Measurements from ENCODE around the gene PCSK2.

Gene PCSK2

DNA sequence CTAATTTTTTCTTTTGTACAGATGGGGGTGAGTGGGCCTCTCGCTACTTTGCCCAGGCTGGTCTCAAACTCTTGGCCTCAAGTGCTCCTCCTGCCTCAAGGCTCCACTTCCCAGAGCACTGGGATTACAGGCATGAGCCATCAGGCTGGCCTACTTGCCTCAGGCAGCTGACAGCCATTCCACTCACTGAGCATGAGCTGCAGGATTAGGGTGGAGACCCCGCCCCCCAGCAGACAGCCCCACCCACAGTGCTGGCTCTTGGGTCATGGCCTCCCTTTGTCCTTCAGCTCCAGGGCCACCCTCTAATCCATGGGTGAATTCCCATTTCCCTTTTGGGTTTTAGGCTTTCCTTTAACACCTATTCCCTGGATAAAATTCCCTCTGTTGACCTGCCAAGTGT, 222.2 kb downstream of the PCSK2 start:
- DNase-seq: no peak

DNA sequence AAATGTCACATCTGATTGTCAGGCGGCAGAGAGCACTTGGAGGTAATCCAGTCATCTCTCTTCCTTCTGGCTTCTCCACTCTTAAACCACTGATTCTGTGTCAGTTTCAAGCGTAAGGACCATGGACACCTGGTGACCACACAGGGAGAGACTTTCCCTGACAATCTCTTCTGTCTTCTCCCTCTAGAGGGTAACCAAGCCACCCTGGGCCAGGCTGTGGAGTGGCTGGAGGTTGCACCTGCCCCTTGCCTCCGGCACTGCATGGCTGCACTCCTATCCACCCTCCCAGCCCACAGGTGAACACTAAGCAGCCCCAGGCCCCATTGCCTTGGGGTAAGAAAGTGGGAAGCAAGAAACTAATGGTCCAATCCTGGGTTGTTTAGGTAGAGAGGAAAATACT, 225.6 kb downstream of the PCSK2 start:
- DNase-seq: no peak

DNA sequence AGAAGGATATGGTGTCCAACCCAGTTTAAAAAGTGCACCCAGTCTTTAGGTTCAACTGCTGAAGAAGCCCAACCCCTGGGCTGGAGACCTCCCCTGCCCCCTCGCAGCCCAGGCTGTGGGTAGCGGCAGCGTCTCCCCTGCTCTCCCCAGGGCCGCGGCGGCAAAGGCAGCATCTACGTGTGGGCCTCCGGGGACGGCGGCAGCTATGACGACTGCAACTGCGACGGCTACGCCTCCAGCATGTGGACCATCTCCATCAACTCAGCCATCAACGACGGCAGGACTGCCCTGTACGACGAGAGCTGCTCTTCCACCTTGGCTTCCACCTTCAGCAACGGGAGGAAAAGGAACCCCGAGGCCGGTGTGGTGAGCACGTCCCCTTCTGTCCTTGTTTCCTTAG, 226.8 kb downstream of the PCSK2 start:
- no peak for DNase-seq

DNA sequence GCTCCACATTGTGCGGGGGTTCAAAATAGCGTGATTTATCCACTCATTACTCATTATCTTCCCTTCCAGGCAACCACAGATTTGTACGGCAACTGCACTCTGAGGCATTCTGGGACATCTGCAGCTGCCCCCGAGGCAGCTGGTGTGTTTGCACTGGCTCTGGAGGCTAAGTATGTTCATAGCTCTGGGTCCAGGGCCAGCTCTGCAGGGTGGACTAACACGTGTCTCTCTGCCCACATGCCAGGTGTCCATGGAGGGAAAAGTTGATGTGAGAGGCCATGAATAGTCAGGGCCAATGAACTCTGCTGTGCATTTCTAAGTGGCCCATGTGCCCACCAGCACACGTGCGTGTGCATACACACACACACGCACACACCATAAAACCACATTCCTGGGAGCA, 229.4 kb downstream of the PCSK2 start:
- DNase-seq: no peak

DNA sequence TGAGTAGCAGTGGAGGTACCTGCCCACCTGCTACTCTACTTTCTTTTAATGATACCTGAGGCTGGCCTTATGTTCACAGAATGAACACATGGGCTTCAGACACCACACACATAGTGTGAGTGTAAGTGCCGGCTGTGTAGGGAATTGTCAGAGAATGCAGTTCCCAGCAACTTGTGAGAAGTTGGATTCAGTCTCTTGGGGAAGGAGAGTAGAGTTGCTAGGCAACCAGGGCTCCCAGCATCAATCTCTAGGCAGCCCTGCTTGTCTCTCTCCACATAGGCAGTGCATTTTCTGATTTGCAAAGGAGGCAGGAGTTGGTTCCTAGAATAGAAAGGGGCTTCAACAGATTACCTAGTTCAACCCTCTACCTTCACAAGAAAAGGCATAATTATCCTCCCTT, 230.2 kb downstream of the PCSK2 start:
- DNase-seq: no peak

DNA sequence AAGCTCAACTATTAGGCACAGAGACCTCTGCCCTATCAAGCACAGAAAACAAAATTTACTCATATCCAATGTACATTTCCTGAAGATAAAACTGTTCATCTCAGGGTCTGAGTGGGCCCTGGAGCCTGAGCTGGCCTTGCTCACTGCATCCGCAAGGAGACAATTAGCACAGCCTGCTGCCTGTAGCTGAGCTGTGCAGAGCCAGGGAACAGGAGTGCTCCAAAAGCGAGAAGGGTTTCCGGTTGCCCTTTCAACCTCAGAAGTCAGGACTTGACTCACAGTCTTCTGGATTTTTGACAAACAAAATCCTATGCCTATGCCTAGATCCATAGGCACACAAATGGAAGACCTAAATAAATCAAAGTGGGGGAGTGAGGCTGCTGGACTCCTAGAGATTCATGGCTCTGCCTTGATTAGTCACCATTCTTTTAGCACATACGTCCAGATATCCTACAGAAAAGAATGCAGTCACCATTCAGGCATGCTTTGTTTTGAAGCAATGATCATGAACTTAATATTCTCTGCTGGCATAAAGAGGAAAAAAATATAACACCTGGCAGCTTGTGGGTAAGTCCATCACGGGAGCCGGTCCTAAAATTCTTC, 230.8 kb downstream of the PCSK2 start:
- no peak for DNase-seq

DNA sequence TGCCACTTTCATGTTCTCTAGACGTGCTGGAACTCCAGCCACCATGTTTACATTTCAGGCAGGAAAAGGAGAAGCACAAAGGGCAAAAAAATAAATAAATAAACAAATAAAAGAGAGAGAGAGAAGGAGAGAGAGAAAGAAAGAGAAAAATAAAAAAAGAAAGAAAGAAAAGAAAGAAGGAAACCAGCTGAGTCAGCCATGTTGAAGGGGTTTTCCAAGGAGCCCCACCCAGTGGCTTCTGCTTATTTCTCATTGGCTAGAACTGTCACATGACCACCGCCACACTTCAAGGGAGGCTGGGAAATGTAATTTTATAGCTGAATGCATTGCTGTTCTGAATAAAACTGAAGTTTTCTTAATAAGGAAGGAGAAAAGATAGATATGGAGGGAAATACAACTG, 233.3 kb downstream of the PCSK2 start:
- no peak for DNase-seq

DNA sequence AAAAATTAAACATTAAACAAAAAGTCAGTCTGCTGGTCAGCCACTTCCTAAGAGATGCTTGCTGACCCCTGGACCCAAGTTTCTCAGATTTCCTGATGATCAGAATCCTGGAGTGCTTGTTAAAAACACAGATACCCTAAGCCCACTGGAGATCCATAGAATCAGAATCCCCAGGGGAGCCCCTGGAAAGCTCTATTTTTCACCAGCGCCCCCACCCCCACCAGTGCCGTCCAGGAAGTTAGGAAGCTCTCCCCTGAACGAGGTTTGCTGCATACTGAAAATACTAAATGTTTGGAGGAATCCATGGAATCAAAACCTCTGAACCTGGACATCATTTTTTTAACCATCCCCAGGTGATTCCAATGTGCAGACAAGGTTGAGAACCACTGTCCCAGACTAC, 235.1 kb downstream of the PCSK2 start:
- no peak for DNase-seq

DNA sequence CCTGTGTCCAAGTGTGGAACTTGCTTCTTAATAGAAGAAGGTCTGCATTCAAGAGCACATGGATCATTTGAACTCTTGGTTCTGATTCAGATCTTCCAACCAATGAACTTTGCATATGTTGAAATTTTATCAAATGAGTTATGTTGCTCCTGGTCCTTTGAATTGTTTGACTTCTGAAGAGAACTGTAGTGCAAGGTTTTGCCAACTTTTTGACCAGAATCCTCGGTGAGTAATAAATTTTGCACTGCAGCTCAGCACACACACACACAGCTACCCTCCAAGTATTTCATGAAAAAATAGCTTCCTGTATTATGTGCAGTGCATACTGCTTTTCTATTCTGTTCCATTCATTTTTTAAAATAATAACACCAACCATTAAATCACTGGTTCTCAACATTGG, 236.9 kb downstream of the PCSK2 start:
- no peak for DNase-seq

DNA sequence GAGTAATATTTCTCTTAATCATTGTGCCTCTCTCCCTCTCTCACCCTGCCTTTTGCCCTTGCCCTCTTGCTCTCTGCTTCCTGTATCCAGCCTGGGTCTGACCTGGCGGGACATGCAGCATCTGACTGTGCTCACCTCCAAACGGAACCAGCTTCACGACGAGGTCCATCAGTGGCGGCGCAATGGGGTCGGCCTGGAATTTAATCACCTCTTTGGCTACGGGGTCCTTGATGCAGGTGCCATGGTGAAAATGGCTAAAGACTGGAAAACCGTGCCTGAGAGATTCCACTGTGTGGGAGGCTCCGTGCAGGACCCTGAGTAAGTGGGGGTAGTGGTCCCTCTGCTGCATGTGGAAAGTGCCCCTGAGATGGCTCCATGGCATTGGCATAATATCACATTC, 238.4 kb downstream of the PCSK2 start:
- no peak for DNase-seq

DNA sequence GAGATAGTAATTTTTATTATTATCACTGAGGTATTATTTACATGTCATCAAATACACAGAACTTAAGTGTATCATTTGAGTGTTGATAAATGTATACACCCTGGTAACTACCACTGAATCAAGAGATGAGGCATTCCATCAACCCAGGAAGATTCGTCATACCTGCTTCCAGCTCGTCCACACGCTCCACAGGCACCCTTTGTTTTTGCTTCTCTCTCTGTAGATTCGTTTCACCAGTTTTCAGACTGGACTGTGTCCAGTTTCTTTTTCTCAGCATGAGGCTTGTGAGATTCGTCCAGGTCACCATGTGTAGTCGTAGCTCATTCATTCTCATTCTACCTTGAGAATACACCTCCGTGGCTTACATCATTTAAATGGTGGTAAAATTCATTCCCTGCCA, 239.8 kb downstream of the PCSK2 start:
- no peak for DNase-seq

DNA sequence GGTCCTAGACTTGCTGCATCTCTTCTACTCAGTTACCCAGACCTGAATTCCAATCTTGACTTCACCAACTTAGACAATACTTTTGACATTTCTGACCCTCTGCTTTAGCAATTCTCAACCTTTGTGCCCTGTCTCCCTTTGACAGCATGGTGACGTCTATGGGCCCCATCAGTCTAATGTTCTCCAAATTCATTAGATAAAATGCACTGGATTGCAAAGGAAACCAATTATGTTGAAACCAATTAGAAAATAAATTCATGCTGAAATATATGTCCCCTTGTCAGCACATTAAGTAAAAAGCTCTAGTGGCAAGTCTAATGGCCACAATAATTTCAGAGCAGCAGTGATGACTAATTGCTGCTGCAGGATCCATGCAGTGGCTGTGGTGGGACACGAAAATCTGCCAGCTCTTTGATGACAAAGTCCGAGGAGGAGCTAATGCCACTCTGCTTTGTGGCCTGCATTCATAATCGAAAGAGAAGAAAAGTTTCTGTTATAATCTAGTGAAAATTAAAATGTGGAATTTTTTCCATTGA, 240.3 kb downstream of the PCSK2 start:
- no peak for DNase-seq

DNA sequence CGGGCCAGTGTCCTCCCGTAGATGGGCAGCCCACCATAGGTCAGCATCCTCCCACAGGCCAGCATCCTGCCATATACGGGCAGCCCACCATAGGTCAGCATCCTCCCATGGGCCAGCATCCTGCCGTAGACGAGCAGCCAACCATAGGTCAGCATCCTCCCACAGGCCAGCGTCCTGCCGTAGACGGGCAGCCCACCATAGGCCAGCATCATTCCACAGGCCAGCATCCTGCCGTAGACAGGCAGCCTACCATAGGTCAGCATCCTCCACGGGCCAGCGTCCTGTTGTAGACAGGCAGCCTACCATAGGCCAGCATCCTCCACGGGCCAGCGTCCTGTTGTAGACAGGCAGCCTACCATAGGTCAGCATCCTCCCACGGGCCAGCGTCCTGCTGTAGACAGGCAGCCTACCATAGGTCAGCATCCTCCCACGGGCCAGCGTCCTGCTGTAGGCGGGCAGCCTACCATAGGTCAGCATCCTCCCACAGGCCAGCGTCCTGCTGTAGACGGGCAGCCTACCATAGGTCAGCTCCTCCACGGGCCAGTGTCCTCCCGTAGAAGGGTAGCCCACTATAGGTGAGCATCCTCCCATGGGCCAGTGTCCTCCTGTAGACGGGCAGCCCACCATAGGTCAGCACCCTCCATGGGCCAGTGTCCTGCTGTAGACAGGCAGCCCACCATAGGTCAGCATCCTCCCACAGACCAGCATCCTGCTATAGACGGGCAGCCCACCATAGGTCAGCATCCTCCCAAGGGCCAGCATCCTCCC, 241.4 kb downstream of the PCSK2 start:
- DNase-seq: no peak

DNA sequence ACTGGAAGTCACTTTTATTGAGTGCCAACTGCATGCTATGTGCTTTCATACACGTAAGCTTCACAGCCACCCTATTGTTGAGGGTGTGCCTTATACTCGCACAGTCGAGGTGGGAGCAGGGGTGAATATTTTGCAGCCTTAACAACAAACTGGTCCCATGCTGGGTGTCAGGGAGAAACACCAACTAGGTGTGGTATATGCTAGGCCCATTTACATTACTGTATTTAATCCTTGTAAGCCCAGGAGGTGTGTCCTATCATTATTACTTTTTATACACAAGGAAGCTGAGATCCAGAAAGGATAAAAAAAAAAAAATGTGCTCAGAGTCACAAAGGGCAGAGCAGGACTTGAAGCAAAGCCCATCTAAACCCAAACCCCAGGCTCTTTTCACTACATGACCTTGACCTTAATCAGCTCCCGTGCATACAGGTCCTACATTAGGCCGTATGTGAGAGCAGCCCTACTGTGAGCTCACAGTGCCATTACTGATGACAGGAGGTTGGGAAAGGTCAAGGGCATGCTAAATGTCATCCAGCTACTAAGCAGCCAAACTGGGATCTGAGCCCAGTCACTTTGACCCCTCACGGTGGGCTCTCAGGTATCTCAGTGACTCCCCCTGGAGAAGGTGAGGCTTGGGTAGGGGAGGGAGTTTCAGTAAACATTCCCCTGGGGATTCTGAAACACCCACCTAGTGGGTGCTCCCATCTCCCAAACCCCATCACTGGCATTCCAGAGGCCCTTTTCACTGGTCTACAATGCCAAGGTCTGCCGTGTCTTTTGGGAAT, 242.6 kb downstream of the PCSK2 start:
- no peak for DNase-seq

DNA sequence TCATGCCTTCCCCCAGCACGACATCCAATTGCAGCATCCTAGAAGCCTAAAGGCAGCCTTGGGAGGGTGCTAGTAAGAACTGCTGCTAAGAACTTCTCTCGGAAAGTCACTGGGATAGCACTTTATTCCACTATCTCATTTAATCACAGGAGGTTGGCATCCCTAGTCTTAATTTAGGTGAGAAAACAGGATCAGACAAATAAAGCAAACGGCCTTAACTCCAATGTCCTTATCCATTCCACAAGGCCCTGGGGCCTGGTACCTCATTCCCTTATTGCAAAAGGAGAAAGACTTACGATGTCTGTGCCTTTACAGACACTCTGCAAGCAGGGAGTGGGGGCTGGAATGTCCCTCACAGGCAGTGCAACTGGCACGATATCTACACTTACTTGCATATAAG, 243.7 kb downstream of the PCSK2 start:
- no peak for DNase-seq

DNA sequence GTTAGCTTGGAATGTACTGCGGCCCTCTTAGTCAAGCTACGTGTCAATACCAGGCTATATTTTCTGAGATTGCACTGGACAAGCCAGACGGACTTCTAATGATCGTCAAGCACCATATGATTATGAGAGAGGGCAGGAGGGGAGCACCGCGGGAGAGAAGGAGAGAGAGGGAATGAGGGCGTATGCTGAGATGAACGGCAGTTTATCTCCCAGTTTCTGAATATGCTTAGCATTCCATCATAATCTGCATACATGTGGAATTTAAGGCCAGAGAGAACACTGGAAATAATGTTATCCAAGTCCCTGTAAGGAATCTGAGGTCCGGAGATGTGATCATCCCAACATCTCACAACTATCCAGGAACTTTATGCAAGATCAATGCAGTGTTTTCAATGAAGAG, 244.1 kb downstream of the PCSK2 start:
- DNase-seq: no peak

DNA sequence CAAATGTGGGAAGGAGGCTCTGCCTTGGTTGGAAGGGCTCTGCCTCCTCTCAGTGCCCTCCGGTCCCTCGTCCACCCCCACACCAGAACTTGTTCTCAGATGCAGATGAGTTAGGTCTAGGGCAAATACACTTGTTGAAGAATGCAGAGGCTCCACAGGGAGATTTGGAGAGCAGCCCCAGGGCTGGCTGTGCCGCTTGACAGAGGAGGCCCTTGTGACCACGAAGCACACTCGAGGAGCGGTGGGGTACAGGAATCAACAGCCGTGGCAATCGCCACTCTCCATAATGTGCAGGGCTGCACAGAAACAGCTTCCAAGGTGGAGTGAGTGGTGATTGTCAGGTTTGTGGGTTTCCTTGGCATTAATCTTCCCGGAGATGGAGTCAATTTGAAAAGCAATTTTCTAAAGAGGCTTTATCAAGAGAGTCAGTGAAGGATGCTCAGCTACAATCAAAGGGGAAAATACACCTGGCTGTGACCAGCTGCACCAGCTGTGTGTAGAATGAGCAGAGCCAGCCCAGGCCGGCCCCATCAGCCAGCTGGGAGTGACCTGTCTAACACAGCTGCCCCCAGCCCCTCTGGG, 244.9 kb downstream of the PCSK2 start:
- no peak for DNase-seq

DNA sequence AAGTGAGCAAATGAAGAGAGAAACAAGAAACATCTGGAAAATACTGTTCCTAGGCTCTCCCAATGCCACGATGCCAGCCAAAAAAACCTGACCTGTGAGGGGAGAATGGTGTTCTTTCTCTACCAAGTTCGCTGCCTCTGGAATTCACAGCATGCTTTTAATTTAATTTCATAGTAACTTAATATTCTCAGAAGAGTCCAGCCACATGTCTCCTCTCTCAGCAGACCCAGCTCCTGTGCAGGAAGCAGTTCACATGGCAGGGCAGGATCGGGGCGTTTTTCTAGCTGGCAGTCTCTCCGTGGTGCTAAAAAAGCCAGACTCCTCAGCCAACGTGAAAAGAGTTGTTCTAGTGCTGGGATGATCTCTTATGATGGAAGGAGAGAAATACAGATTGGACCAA, 246.8 kb downstream of the PCSK2 start:
- no peak for DNase-seq

DNA sequence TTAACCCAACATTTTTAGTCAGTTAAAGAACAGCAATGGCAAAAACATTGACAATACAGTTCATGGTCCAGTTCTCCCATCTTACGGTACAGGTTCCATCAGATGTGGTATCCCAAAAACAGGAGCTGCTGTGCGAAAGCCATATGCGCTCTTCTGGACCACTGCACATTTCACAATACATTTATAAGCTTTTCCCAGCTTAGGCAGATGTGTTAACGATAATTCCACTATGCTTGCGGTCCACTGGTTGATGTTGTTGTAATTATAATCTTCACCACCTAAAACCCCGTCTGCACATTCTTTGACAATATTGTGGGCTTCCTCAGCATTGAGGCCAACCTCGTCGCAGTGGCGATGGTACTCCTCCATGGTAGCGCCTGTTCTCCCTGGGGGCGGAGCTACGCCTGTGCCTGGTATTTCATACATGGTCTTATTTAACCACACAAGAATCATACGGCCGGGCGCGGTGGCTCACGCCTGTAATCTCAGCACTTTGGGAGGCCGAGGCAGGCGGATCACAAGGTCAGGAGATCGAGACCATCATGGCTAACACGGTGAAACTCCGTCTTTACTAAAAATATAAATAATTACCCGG, 252.3 kb downstream of the PCSK2 start:
- no peak for DNase-seq

DNA sequence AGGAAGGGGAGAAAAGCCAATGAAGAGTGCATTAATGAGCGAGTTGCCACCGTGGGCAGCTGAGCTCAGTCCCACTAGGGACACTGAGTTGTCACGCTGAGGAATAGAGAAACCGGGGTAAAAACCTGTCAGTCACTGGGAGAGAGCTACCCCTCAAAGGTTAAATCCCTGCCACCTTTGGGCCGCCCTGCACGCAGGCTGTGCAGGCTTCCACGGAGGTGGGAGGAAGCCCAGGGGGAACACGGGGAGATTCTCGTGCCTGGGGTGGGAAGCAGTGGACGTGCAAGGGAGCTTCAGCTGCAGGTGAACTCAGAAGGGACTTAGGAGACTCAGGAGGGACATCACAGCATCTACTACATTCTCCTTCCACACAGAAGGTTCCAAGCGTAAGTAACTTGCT, 253.9 kb downstream of the PCSK2 start:
- no peak for DNase-seq

DNA sequence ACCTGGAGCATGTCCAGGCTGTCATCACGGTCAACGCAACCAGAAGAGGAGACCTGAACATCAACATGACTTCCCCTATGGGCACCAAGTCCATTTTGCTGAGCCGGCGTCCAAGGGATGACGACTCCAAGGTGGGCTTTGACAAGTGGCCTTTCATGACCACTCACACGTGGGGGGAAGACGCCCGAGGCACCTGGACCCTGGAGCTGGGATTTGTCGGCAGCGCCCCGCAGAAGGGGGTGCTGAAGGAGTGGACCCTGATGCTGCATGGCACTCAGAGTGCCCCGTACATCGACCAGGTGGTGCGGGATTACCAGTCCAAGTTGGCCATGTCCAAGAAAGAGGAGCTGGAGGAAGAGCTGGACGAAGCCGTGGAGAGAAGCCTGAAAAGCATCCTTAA, 254.8 kb downstream of the PCSK2 start:
- no peak for DNase-seq

DNA sequence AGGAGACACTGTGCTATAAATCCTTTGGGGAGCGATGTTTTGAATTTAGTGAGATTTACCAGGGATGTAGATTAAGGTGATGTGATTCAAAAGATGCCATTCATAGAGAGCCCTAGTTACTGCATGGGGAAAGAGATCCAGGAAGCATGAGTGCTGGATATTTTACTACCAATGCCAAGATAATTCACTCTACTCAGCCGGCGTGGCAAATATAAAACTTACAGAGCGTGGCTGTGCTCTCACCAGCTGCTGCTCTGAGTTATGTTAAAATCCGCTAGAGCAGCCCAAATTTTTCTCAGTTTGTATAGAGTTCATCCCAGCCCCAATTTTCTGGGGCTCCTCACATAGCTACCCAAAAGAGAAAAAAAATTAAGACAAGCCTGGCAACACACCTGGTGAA, 255.7 kb downstream of the PCSK2 start:
- no peak for DNase-seq

DNA sequence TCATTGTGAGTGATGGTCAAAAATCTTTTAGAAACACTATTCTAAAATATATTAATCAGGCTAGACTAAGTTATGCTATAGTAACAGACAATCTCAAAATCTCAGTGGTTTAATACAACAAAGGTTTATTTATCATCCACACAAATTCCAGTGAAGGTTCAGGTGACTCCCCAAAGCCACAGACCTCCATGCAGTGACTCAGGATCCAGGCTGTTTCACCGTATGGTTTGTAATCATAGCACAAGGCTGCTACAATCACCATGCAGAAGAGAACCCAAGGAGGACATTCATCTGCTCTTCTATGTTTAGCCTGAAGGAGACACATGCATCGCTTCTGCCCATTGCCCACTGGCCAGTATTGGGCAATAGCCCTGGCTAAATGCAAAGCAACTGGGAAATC, 258.2 kb downstream of the PCSK2 start:
- DNase-seq: no peak

Measured in CD4-positive, alpha-beta T cell treated with Interleukin-21 for 1 hour (primary cell).